ENCODE results near the gene RNF135.

- TF ChIP-seq CTCF (conservative IDR thresholded peaks at IDR 0.05; ENCODE audit: low read length) (no peak), EZH2phosphoT487 (IDR thresholded peaks at IDR 0.05; ENCODE audit: borderline replicate concordance, low read depth, low read length) (no peak)
Observed at GRCh38 chr17:30950669-30951399, 20.0 kb upstream of the RNF135 start.

Measured in OCI-LY7 (cell line).